ENCODE measurements around the gene SCTR.

Gene SCTR

DNA sequence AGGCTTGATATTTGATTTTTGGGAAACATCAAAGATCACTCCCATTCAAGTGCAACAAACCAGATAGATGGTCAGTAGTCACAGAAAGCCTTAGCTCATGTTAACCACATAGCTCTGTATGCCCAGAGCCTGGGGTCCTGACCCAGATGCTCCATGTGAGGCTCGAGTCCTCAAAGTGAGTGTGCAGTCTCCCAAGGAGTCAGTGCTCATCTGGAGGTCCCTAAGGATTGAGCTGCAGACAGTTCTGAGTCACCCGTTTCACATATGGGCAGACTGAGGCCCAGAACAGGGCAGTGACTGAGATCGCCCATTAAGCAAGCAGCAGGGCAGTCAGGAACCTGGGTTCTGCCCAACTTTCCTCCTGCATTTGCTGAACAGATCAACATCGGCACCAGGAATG, 83.4 kb downstream of the SCTR start:
- DNase-seq: no peak

DNA sequence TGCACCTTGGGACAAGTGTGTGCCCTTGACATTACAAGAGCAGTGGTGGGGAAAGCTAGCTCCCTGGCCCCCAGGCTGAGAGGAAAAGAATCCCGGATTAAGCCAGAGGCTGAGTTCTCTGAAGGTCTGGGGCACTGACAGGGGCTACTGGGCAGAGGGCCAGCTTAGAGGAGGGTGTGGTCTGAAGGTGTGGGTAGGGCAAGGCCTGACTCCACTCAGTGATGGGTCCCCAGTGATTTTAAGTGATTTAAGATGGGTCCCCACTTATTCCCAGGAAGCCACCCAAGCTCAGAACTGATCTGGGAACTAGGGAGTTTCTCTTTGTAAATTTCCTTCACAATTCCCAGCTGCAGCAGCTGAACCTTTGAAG, 83.8 kb downstream of the SCTR start:
- DNase-seq: no peak

DNA sequence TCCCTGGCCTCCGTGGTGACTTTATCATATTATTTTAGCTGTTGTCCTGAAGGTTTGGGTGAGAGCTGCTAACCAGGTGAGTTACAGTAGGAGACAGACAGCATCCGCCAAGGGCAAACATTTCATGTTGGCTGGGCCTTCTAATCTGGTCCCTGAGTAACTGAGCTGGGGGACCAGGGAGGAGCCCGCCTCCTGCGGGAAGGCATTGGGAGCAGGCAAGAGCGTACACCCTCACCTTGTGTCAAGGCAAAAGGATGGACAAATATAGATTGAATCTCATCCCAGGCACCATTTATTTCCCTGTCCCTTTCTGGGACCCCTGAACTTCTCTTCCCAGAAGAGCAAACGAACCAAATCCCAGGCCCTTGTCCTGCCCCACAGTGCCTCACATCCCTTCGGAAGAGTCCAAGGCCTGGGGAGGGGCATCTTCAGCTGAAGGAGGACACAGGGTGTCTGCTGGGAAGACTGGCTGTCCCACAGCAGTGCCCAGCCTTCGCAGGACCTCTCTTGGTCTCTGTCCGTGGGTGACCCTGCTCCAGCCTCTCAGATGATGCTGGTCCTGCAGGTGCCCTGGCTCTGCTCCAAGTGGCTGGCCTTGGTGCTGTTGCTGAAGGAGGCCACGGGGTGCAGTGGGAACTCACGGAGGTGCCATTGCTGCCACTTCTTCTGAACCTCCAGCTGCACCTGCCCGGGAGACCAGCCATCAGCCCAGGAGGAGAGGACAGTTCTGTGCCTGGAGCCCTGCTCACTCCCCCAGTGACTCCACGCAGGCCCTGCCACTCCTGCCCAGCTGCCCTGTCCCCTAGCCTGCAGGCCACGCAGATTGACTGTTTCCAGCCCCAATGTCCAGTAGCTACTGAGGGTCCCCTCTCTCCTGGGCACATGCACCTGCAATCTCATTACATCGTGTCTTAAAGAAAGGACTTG, 84.4 kb downstream of the SCTR start:
- no peak for DNase-seq

DNA sequence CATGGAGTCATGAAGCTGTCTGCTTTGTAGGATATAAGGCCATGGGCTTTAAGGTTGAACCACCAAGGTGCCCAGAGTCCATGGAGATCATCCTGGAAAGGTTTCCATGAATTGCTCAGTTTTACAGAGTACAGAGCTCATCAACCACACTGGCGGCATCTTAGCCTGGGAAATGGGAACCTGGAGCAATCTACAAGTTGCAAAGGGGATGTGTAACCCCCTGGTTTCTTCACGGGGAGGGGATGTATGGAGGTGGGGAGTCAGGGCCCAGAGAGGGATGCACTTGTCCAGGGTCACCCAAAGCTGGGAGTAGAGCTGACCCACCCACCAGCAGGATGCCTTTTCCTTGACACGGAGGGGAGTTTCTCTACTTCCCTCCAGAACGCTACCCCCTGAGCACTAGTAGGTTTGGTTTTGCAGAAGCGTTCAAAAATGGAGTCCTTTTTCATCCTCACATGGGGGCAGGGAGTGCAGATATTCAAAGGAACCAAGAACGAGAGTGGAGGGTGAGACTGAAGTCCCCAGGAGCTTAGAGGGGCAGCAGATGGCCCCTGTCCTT, 85.5 kb downstream of the SCTR start:
- DNase-seq: no peak

DNA sequence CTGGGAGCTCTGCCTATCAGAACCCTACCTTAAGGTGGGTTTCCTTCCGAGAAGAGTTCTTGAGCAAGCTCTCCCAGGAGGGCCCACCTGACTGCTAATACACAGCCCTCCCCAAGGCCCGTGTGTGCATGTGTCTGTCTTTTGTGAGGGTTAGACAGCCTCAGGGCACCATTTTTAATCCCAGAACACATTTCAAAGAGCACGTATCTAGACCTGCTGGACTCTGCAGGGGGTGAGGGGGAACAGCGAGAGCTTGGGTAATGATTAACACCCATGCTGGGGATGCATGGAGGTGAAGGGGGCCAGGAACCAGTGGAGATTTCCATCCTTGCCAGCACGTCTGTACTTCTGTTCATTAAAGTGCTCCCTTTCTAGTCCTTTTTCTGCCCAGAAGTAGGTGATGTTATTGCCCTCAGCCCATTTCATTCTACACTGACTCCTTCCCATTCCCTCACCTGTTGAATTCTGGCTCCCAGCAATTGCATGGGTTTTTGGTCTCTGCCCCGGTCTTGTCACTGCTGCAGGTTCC, 86.1 kb downstream of the SCTR start:
- no peak for DNase-seq

DNA sequence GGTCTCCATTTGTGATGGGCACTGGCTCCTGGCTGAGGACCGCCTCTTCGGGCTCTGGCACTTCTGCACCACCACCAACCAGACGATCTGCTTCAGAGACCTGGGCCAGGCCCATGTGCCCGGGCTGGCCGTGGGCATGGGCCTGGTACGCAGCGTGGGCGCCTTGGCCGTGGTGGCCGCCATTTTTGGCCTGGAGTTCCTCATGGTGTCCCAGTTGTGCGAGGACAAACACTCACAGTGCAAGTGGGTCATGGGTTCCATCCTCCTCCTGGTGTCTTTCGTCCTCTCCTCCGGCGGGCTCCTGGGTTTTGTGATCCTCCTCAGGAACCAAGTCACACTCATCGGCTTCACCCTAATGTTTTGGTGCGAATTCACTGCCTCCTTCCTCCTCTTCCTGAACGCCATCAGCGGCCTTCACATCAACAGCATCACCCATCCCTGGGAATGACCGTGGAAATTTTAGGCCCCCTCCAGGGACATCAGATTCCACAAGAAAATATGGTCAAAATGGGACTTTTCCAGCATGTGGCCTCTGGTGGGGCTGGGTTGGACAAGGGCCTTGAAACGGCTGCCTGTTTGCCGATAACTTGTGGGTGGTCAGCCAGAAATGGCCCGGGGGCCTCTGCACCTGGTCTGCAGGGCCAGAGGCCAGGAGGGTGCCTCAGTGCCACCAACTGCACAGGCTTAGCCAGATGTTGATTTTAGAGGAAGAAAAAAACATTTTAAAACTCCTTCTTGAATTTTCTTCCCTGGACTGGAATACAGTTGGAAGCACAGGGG, 87.1 kb downstream of the SCTR start:
- no peak for DNase-seq

DNA sequence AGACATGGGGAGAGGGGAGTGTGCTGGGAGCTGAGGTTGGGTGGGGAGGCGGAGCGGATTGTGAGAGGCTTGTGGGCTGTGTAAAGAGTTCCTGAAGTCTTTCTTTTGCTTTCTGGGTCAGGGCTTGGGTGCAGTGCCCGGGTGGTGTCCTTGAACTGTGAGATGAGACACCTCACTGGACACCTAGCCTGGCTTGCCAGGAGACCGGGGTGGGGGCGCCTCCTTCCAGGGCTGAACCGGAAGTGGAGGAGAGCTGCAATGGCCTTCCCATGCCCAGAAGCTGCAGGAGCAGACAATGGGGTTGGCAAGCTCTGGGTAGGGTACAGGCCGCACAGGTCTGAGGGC, 88.4 kb downstream of the SCTR start:
- DNase-seq: no peak

DNA sequence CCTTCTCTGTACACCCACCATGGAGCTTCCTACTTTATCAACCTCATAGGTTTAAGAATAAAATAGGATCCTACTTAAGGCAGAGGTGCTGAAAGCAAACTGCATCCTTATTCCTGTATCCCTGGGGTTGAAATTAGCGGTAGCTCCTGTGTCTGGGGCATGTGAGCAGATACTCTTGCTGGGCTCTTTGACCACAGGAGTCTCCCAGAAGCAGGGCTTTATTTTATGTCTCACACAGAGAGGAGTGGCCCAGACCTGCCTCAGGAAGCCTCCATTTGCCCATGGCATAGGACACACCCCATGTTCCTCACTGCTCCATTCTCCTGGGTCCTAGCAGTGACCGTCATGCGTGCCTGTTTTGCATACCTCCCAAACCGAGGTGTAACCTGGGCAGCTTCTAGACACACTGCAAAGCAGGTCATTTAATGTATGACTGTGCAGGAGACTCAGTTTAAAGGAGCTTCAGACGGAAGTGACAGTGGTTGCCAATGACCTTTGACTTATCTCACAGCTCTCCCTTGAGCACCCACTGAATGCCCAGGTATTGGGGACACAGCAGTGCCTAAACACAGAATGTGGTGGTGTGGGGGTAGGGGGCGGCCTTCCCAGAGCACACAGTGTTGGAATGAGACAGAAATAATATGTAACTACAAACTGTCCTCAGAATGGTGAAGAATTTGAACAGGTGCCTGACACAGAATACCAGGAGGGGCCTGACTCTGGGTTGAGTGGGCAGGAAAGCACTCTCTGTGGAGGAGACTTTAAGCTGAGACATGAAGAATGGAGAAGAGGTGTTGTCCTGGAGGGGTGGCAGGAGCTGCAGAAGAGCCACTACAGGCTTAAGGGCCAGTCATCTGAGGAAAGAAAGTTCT, 89.0 kb downstream of the SCTR start:
- DNase-seq: no peak

DNA sequence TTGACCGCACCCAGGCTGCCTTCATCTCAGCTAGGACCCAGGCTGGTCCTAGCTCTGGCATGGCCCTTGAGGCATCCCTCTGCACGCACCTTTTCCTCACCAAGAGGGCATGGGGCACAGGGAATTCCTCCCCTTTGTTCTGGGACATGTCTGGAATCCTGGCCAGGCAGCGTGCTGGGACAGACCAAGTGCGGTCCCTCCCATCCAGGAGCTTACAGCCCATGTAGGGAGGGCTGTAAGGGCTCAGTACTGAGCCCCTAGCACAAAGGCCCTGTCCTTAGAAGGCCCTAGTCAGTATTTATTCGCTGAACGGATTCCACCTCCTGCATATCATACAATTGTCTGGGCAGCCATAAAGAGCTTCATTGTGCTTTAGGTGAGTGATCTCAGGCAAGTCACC, 89.6 kb downstream of the SCTR start:
- no peak for DNase-seq

DNA sequence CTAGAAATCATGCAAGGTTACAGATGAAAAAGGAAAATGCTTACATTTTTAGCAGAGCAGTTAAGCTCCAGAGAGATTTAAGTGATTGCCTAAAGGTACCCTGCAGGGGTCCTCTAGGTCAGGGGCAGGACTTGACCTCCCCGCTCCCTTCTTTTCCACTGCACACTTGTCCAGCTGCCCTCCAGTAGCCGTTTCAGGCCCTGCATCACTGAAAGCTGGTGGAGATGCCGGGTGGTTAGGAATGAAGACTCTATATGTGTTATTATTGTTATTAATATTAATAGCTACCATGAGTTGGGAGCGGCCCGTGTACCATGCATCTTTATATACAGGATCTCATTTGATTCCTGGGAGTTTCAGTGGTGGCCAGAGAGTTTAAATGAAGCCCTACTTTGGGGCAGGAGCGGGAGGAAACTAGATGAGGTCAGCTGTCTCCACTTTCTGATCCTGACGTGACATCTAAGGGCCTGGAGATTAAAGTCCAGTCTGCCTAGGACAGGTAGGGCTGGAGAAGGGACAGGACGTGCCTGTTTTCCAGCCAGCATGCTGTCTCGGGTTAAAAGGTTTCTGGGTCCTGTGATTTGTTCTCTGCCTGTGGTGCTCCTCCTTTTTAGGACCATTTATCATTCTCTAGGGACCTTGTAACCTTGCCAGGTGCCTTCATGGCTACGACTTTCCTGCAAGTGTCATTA, 90.5 kb downstream of the SCTR start:
- no peak for DNase-seq

DNA sequence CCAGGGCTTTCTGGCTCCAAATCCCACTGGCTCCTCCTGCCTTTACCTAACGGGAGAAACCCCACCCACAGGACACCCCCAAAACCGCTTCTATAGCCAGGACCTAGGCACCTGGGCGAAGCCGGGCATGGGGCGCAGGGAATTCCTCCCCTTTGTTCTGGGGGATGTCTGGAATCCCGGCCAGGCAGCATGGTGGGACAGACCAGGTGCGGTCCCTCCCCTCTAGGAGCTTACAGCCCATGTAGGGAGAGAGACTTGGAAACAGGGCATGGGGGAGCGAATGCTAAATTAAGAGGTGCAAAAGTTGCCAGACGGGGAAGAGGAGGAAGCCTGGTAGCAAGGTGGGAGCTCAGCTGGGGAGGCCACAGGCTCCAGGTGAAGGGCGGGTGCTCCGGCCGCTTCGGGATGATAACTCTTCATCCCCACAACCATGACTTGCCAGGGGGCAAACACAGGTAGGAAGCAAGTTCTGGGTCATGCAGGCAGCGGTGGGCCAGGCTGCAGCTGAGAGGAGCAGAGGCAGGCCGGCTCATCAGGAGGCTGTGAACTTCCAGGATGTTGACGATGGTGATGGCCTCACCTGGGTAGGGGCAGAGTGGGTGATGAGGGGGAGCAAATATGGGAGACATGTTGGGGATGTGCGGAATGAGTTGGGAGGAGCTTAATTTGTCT, 91.3 kb downstream of the SCTR start:
- DNase-seq: no peak

DNA sequence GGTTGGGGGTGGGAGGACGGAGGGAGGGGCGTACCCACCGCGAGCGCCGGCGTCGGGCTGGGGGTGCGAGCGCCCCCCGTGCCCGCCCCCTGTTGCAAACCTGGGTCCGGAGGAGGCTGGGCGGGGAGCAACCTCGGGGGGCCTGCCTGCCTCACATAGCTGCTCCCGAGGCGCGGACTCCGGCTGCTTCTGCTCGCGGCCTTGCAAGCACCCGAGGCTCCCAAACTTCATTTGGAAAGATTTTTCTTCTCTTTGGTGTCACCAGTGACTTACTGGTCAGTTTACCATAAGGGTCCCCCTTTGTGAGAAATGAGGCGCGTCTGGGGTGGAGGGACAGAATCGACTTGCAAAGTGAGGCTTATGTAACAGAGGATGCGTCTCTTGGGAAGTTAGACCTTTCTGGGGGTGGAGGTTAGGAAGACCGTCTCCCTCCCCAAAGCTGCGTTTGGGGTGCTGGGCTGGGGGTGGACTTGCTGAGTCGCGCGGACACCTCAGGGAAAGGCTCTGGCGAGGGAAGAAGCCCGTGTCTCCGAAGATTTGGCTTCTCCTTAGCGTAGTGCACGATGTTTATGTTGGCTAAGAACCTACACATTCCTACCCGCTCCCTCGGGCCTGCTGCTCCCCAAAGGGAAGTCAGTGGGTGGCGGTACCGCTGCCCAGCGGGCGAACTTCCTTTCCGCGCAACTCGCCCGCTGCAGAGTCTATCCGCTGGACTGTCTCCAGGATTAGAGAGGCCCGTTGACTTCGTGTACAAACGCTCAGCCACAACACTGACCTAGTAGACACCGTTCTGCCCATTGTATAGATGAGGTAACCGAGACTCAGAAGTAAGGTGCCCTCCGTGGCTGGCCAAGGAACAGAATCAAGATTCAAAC, 92.1 kb downstream of the SCTR start:
- DNase-seq: no peak

DNA sequence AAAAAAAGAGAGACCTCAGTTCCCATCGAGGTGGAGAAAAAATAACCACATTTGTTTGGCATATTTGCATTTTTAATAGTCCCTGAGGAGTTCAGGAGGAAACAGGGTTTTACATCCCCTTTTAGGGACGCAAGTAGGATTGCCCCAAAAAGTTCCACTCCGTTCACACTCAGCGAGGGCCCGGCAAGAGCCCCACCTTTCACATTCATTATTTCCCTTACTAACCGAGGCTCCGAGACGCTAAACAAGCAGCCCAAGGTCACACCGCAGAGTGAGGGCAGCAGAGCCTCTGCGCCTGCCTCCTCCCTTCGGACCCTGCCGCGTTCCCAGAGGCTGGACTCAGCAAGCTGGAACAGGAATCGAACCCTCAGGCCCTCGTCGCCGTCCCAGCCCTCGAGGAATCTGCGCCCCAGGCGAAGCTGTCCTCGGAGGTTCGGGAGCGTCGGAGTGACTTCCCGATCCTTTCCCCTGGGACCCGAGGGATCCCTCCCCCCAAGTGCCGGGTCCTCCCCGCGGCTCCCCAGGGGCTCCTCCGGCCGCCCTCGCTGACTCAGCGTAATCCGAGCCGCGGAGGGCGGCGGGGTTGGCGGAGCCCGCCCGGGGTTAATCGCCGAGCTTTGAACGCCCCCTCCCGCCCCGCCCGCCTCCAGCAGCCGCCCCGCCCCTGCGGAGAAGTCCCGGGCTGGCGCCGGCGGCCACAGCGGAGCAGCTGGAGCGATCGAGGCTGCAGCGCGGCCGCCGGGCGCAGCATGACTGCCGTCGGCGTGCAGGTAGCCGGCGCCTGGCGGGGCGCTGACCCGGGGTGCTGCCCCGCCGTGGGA, 92.9 kb downstream of the SCTR start, which contains the start of gene TMEM37:
Gene TMEM37, plus strand, starts transcription at position 700 of the 821 bp plus-strand sequence. Its CDS starts 50 bp downstream, at position 750.
- DNase-seq: no peak

DNA sequence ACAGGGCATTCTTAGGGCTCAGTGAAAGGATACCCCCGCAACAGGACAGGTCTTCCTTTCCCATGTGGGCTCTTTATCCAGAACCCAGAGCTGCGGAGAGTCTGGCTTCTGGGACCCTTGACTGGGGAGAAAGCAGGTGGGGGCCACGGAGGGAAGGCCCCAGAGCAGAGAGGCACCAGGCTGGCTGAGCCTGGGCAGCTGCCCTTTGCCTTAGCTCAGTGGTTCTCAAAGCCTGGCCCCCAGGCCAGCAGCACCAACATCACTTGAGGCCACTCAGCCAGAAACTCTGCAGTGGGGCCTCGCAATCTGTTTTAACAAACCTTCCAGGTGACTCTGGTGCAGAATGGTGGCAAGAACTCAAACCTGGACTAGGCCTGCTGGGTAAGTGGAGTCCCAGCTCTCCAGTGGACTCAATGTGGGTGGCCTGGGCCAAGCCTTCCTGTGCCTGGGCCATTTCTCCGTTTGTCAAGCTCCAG, 94.2 kb downstream of the SCTR start:
- DNase-seq: no peak

DNA sequence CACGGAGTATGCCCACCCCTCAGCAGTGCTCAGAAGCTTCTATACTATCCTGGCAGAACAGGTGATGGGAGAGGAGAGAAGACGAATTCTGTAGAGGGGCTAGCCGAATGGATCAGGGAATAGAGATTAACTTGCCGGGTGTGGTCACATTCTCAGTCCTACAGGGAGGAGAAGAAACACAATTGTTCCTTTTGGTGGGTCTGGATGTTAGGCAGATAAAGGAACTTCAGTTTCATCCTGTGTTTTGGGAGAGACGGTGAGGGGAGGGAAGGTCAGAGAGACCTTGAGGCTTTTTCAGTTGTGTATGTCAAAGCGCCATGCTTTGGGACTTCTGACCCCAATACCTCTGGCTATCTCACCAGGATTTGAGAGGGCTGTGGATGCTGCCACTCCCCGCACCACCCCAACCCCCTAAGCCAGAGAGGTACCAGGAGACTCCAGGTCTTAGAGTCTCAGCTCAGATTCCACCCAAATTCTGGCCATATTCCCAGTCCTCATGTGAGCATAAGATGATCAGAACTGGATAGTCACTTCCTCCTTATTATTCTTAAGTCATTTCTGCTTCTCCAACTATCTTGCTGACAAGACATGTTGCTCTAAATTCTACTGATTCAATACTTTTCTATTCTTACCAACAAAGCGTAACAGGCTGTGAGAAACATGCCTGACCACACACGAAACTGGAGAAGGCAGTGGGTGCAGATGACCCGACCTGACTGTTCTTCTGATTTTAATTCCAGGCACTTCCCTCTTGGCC, 94.9 kb downstream of the SCTR start:
- no peak for DNase-seq

DNA sequence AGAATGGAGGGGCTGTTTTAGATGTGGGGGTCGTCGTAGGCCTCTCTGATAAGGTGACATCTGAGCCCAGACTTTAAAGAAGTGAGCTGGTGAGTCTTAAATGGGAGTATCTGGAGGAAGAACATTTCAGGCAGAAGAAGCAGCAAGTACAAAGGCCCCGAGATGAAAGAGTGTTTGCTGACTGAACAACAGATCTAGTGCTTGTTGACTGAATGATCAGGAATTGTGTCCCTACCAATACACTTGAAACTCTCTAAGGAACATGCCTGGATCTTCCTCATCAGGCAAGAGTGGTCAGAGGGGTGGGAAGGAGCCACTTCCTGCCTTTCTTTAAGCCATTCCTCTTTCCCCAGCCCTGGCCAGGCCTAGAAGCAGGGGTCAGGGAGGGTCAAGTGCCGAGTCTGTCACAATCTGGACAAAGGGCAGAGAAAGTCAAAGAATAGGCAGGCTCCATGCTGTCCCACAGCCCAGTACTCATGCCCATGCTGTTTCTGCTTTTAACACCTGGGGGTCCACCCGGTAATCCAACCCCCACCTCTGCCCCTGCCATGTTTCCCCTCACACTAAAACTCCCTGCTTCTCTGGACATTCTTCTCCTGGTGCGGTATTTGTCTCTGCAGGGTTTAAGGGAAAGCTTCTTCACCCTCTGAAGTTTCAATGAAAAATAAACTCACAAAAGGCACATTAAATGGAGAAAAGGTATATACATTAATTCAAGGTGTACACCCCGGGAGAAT, 95.6 kb downstream of the SCTR start:
- no peak for DNase-seq

DNA sequence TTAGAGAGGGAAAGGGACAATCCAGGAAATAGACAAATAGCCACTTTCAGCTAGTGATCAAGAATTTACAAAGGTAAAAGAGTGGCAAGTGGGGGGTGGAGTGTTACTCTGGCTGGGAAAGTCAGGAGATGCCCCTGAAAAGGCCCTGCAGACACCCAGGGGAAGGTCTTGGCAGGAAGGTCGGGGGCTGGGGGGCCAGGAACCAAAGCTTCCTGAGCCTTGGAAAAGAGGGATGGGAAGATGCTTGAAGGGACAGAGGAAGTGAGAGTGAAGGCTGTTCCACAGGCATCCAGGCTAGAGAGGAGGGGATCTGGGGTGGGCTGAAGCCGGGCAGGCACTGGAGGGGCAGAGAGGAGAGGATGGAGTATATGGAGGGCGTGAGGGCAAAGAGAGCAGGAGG, 96.5 kb downstream of the SCTR start:
- DNase-seq: no peak

Data from CD4-positive, alpha-beta T cell treated with Interleukin-4 for 1 hour (primary cell).